SU-DHL-6 (cell line): ENCODE data around the gene PRDM4.

ENCODE experiments used
- H2AFZ ChIP-seq: fragments of 200-600 bp; sonication (generic); 2 replicates; pipeline ENCODE4 v1.6.1; 2014; ENCODE audit warnings: low read depth, mild to moderate bottlenecking, moderate library complexity, mixed read lengths, antibody characterized with exemption, low read length; ENCODE audit not compliant: severe bottlenecking
- H3F3A ChIP-seq: fragments of 200-600 bp; shearing (Covaris generic); 2 replicates; pipeline ENCODE4 v1.6.0; 2016; ENCODE audit warnings: antibody characterized with exemption, mild to moderate bottlenecking; ENCODE audit not compliant: insufficient read depth
- H3K27ac ChIP-seq: fragments of 200-600 bp; sonication (generic); 2 replicates; pipeline ENCODE4 v1.5.1; 2016; ENCODE audit warnings: low read depth, mild to moderate bottlenecking, low read length, moderate library complexity, mixed read lengths
- H3K27me3 ChIP-seq: fragments of 200-600 bp; sonication (generic), shearing (Covaris generic); 2 replicates; pipeline ENCODE4 v1.6.0; 2014; ENCODE audit warnings: mild to moderate bottlenecking, low read length
- H3K36me3 ChIP-seq: fragments of 200-600 bp; sonication (generic); 2 replicates; pipeline ENCODE4 v1.6.1; 2014; ENCODE audit warnings: mild to moderate bottlenecking, low read length, mixed read lengths
- H3K4me2 ChIP-seq: fragments of 300-600, 200-600 bp; shearing (Covaris generic), sonication (generic); 2 replicates; pipeline ENCODE4 v1.6.0; 2014; ENCODE audit warnings: low read length, low read depth, mild to moderate bottlenecking; ENCODE audit not compliant: poor library complexity, severe bottlenecking
- H3K4me3 ChIP-seq: fragments of 200-600 bp; sonication (generic); 2 replicates; pipeline ENCODE4 v1.5.1; 2014; ENCODE audit warnings: antibody characterized with exemption, low read length, mild to moderate bottlenecking, mixed read lengths; ENCODE audit not compliant: insufficient read depth, poor library complexity, severe bottlenecking
- H3K79me2 ChIP-seq: fragments of 200-600 bp; sonication (generic); 2 replicates; pipeline ENCODE4 v1.6.1; 2014; ENCODE audit warnings: mild to moderate bottlenecking, low read length, moderate library complexity; ENCODE audit not compliant: insufficient read depth
- H3K9ac ChIP-seq: fragments of 200-600 bp; sonication (generic); 2 replicates; pipeline ENCODE4 v1.7.0; 2014; ENCODE audit warnings: mild to moderate bottlenecking, low read length
- H3K9me2 ChIP-seq: fragments of 200-600 bp; sonication (generic); replicated peaks from 2 replicates; pipeline ENCODE4 v1.6.1; 2014; ENCODE audit warnings: low read length; ENCODE audit not compliant: insufficient read depth
- H3K9me3 ChIP-seq: fragments of 200-600 bp; sonication (generic); 2 replicates; pipeline ENCODE4 v1.6.1; 2014; ENCODE audit warnings: low read length, mixed read lengths; ENCODE audit not compliant: insufficient read depth
- H4K20me1 ChIP-seq: fragments of 200-600 bp; sonication (generic); 2 replicates; pipeline ENCODE4 v1.6.1; 2014; ENCODE audit warnings: low read depth, mild to moderate bottlenecking, antibody characterized with exemption, low read length, moderate library complexity, mixed read lengths
- CTCF ChIP-seq: fragments of 200-600 bp; sonication (generic); IDR thresholded peaks from one replicate; pipeline ENCODE4 v1.5.1; 2017; ENCODE audit warnings: antibody characterized with exemption, mild to moderate bottlenecking, low read length, moderate library complexity; ENCODE audit not compliant: insufficient read depth, poor library complexity, severe bottlenecking
- EZH2phosphoT487 ChIP-seq: fragments of 200-600 bp; sonication (generic), shearing (Covaris generic); conservative IDR thresholded peaks from 2 replicates; pipeline ENCODE4 v1.6.1; 2018; ENCODE audit warnings: mild to moderate bottlenecking, antibody characterized with exemption, low read length, moderate library complexity, mixed read lengths

Gene PRDM4

GRCh38 chr12:107735763-107736162 lies 25.2 kb downstream of the PRDM4 start:
- no peaks in the 10 kb centered on the region for H3K9me2 ChIP-seq
- H3K9me3 ChIP-seq: no peaks in the 10 kb centered on the region
- no peak for TF ChIP-seq EZH2phosphoT487
- no peak for TF ChIP-seq CTCF
- peaks cover 16% of the 10 kb centered on the region for H3K36me3 ChIP-seq
- H3K27me3 ChIP-seq: no peaks in the 10 kb centered on the region
- H3K9ac ChIP-seq: no peak overlapping the region
- no peaks in the 10 kb centered on the region for H3F3A ChIP-seq
- H3K4me2 ChIP-seq: no peak overlapping the region
- no peak overlapping the region for H3K27ac ChIP-seq
- H4K20me1 ChIP-seq: peaks cover 5% of the 10 kb centered on the region; the same call in 1 of the 2 replicates
- no peaks in the 10 kb centered on the region for H3K79me2 ChIP-seq
- H3K4me3 ChIP-seq: no peak overlapping the region
- no peak overlapping the region for H2AFZ ChIP-seq

- peaks cover 8% of the 10 kb centered on the region; the same call in 1 of the 2 replicates for H3K36me3 ChIP-seq
- H3F3A ChIP-seq: no peaks in the 10 kb centered on the region
- no peaks in the 10 kb centered on the region for H3K9me2 ChIP-seq
- H4K20me1 ChIP-seq: peaks cover 5% of the 10 kb centered on the region; the same call in 1 of the 2 replicates
- H3K4me3 ChIP-seq: no peak overlapping the region
- no peaks in the 10 kb centered on the region for H3K9me3 ChIP-seq
- H3K9ac ChIP-seq: no peak overlapping the region
- no peak for TF ChIP-seq CTCF
- TF ChIP-seq EZH2phosphoT487: no peak
- no peak overlapping the region for H3K4me2 ChIP-seq
- H3K27me3 ChIP-seq: no peaks in the 10 kb centered on the region
- H3K79me2 ChIP-seq: no peaks in the 10 kb centered on the region
- no peak overlapping the region for H2AFZ ChIP-seq
- H3K27ac ChIP-seq: no peak overlapping the region
Observed at GRCh38 chr12:107734139-107734538, 26.8 kb downstream of the PRDM4 start.

GRCh38 chr12:107732365-107732764 lies 28.6 kb downstream of the PRDM4 start:
- H3K79me2 ChIP-seq: no peaks in the 10 kb centered on the region
- TF ChIP-seq EZH2phosphoT487 (no peak), CTCF (no peak)
- no peak overlapping the region for H3K4me2 ChIP-seq
- H4K20me1 ChIP-seq: peaks cover 5% of the 10 kb centered on the region; the same call in 1 of the 2 replicates
- no peak overlapping the region for H3K9ac ChIP-seq
- H3K9me2 ChIP-seq: no peaks in the 10 kb centered on the region
- H3F3A ChIP-seq: no peaks in the 10 kb centered on the region
- no peaks in the 10 kb centered on the region for H3K27me3 ChIP-seq
- H3K27ac ChIP-seq: no peak overlapping the region
- no peak overlapping the region for H3K4me3 ChIP-seq
- H3K36me3 ChIP-seq: peaks cover 6% of the 10 kb centered on the region; the same call in 1 of the 2 replicates
- H3K9me3 ChIP-seq: no peaks in the 10 kb centered on the region
- H2AFZ ChIP-seq: no peak overlapping the region
